H9 (cell line): Measurements from ENCODE around the gene CAMTA1. TPM values are rescaled to one million over a fixed set of nuclear protein-coding genes. Genes with fewer than 3 reads are reported as not detected.
A peak's percentile ranks its signal among the peaks of the same experiment; 100 is the strongest.

Source experiments
- DNase-seq: peaks from one replicate; pipeline ENCODE4 v3.0.0-alpha.2; 2017
- H2AFZ ChIP-seq: one replicate; pipeline ENCODE4 v1.6.1; 2013; ENCODE audit warnings: mild to moderate bottlenecking, low read length, control low read depth, moderate library complexity
- H2AK5ac ChIP-seq: 2 replicates; pipeline ENCODE4 v1.6.1; 2013; ENCODE audit warnings: low read length, control low read depth, mixed read lengths; ENCODE audit not compliant: insufficient read length
- H2BK120ac ChIP-seq: one replicate; pipeline ENCODE4 v1.6.1; 2013; ENCODE audit warnings: low read depth, mild to moderate bottlenecking, low read length, control low read depth, inconsistent platforms; ENCODE audit not compliant: poor library complexity, severe bottlenecking
- H2BK12ac ChIP-seq: 2 replicates; pipeline ENCODE4 v1.6.1; 2013; ENCODE audit warnings: low read length, control low read depth, mixed read lengths, low read depth; ENCODE audit not compliant: insufficient read length
- H2BK15ac ChIP-seq: 2 replicates; pipeline ENCODE4 v1.6.1; 2013; ENCODE audit warnings: low read depth, low read length, control low read depth
- H2BK20ac ChIP-seq: one replicate; pipeline ENCODE4 v1.6.1; 2013; ENCODE audit warnings: low read depth, mild to moderate bottlenecking, low read length, control low read depth, inconsistent platforms; ENCODE audit not compliant: poor library complexity, severe bottlenecking
- H2BK5ac ChIP-seq: 2 replicates; pipeline ENCODE4 v1.6.1; 2013; ENCODE audit warnings: low read length, control low read depth, mixed read lengths; ENCODE audit not compliant: insufficient read length
- H3K14ac ChIP-seq: 2 replicates; pipeline ENCODE4 v1.6.1; 2013; ENCODE audit warnings: low read length, control low read depth; ENCODE audit not compliant: insufficient read depth
- H3K18ac ChIP-seq: 2 replicates; pipeline ENCODE4 v1.6.1; 2013; ENCODE audit warnings: low read depth, mild to moderate bottlenecking, mixed read lengths, low read length, control low read depth; ENCODE audit not compliant: insufficient read length
- H3K23ac ChIP-seq: 2 replicates; pipeline ENCODE4 v1.6.1; 2013; ENCODE audit warnings: low read length, control low read depth, mixed read lengths, low read depth; ENCODE audit not compliant: insufficient read length
- H3K23me2 ChIP-seq: 2 replicates; pipeline ENCODE4 v1.6.1; 2013; ENCODE audit warnings: low read depth, mild to moderate bottlenecking, mixed read lengths, low read length, control low read depth; ENCODE audit not compliant: insufficient read length, poor library complexity, severe bottlenecking
- H3K27ac ChIP-seq: 2 replicates; pipeline ENCODE4 v1.5.1; 2013; ENCODE audit warnings: low read length, control low read depth, mixed read lengths, low read depth; ENCODE audit not compliant: insufficient read length
- H3K27me3 ChIP-seq: 2 replicates; pipeline ENCODE4 v1.6.1; 2013; ENCODE audit warnings: low read length, control low read depth, inconsistent platforms; ENCODE audit not compliant: insufficient read depth
- H3K4ac ChIP-seq: 2 replicates; pipeline ENCODE4 v1.6.1; 2013; ENCODE audit warnings: low read depth, mild to moderate bottlenecking, control low read depth, inconsistent platforms, low read length, moderate library complexity
- H3K4me1 ChIP-seq: 2 replicates; pipeline ENCODE4 v1.6.1; 2013; ENCODE audit warnings: low read length, control low read depth, inconsistent platforms; ENCODE audit not compliant: insufficient read depth
- H3K4me2 ChIP-seq: 2 replicates; pipeline ENCODE4 v1.6.1; 2013; ENCODE audit warnings: low read length, control low read depth, mixed read lengths; ENCODE audit not compliant: insufficient read length, insufficient read depth
- H3K56ac ChIP-seq: 2 replicates; pipeline ENCODE4 v1.6.1; 2013; ENCODE audit warnings: low read depth, mild to moderate bottlenecking, mixed read lengths, low read length, control low read depth; ENCODE audit not compliant: insufficient read length
- H3K79me1 ChIP-seq: 2 replicates; pipeline ENCODE4 v1.6.1; 2013; ENCODE audit warnings: low read depth, mild to moderate bottlenecking, moderate library complexity, low read length, control low read depth, inconsistent platforms; ENCODE audit not compliant: insufficient read depth, poor library complexity, severe bottlenecking
- H3K79me2 ChIP-seq: 2 replicates; pipeline ENCODE4 v1.6.1; 2013; ENCODE audit warnings: low read length, control low read depth, inconsistent platforms; ENCODE audit not compliant: insufficient read depth
- H3K9ac ChIP-seq: 2 replicates; pipeline ENCODE4 v1.6.1; 2013; ENCODE audit warnings: low read length, control low read depth, mixed read lengths; ENCODE audit not compliant: insufficient read length; ENCODE audit errors: extremely low read depth
- H3K9me3 ChIP-seq: one replicate; pipeline ENCODE4 v1.6.1; 2013; ENCODE audit warnings: low read depth, low read length, inconsistent platforms; ENCODE audit not compliant: control insufficient read depth
- H3T11ph ChIP-seq: one replicate; pipeline ENCODE4 v1.6.1; 2013; ENCODE audit warnings: mild to moderate bottlenecking, low read length, control low read depth, inconsistent platforms
- H4K20me1 ChIP-seq: one replicate; pipeline ENCODE4 v1.6.1; 2013; ENCODE audit not compliant: control insufficient read depth, insufficient read length, insufficient read depth
- H4K5ac ChIP-seq: 2 replicates; pipeline ENCODE4 v1.6.1; 2013; ENCODE audit warnings: low read depth, mild to moderate bottlenecking, mixed read lengths, low read length, control low read depth; ENCODE audit not compliant: insufficient read length
- H4K8ac ChIP-seq: replicated peaks from 2 replicates; pipeline ENCODE4 v1.6.1; 2013; ENCODE audit warnings: low read length, control low read depth, mixed read lengths, low read depth; ENCODE audit not compliant: insufficient read length
- H4K91ac ChIP-seq: 2 replicates; pipeline ENCODE4 v1.6.1; 2013; ENCODE audit warnings: low read depth, mild to moderate bottlenecking, moderate library complexity, mixed read lengths, low read length, control low read depth; ENCODE audit not compliant: insufficient read length
- H3K27ac Mint-ChIP-seq, 3 experiments: 2 replicates in 2 of 3; 3 replicates in 1 of 3; pipeline ENCODE4 v1.8.0; 2020 to 2021; ENCODE audit warnings: mixed read lengths in 3 of 3, mild to moderate bottlenecking in 1 of 3, moderate library complexity in 1 of 3
- H3K27me3 Mint-ChIP-seq: 2 replicates; pipeline ENCODE4 v1.8.0; 2021; ENCODE audit warnings: low read depth, mild to moderate bottlenecking, moderate library complexity, mixed read lengths
- H3K36me3 Mint-ChIP-seq, 3 experiments: 2 replicates in 2 of 3; 3 replicates in 1 of 3; pipeline ENCODE4 v1.8.0; 2020 to 2021; ENCODE audit warnings: low read depth in 3 of 3, mixed read lengths in 3 of 3; ENCODE audit not compliant: insufficient read depth in 1 of 3
- H3K4me1 Mint-ChIP-seq, 2 experiments: 2 replicates each; pipeline ENCODE4 v1.8.0; 2020; ENCODE audit warnings: mixed read lengths in 2 of 2
- H3K4me3 Mint-ChIP-seq, 2 experiments: 2 replicates in 1 of 2; 3 replicates in 1 of 2; pipeline ENCODE4 v1.8.0; 2020 to 2021; ENCODE audit warnings: mild to moderate bottlenecking in 2 of 2, mixed read lengths in 2 of 2, moderate library complexity in 1 of 2
- H3K9me3 Mint-ChIP-seq, 2 experiments: 2 replicates in 1 of 2; 3 replicates in 1 of 2; pipeline ENCODE4 v1.8.0; 2020; ENCODE audit warnings: mild to moderate bottlenecking in 2 of 2, mixed read lengths in 2 of 2, moderate library complexity in 1 of 2
- CTCF ChIP-seq: fragments of 200-600 bp; sonication (generic); conservative IDR thresholded peaks from 3 replicates; pipeline ENCODE4 v1.8.0; 2021; ENCODE audit warnings: antibody characterized with exemption, mild to moderate bottlenecking
- WGBS: extraction: QIAGEN DNeasy Blood & Tissue Kit; methylation state at CpG from one replicate; pipeline ENCODE4 v1.1.7; 2013; ENCODE audit warnings: missing lambda C conversion rate, low lambda C conversion rate, mixed read lengths; ENCODE audit not compliant: insufficient read length; ENCODE audit errors: extremely low coverage; 5-methylcytosine and 5-hydroxymethylcytosine counted together
- total RNA-seq: library from RNA; stranded (reverse); gene quantifications from 2 replicates; pipeline ENCODE4 v1.2.1, GENCODE V29; 2021

Gene CAMTA1
- total RNA-seq, 1 experiment from 2014 or later: 115 TPM

GRCh38 chr1:7062346-7063061, 277.2 kb downstream of the CAMTA1 start:
- no peaks in the 10 kb centered on the region; a peak in 1 of 5 replicates for H3K9me3 Mint-ChIP-seq
- no peaks in the 10 kb centered on the region for H4K20me1 ChIP-seq
- peaks cover 0 to 7% of the 10 kb centered on the region in 2 experiments; a peak in 2 of 4 replicates for H3K4me1 Mint-ChIP-seq
- H2BK5ac ChIP-seq: no peak overlapping the region
- H3K9ac ChIP-seq: no peak overlapping the region
- H3K27me3 Mint-ChIP-seq: peaks cover 8% of the 10 kb centered on the region
- H3K4me2 ChIP-seq: no peak overlapping the region
- no peak for DNase-seq
- no peak overlapping the region for H2BK15ac ChIP-seq
- no CpG with 5 or more reads among the region's 32 CpGs for WGBS
- H3K23ac ChIP-seq: no peak overlapping the region
- H2AK5ac ChIP-seq: no peak overlapping the region
- H3K18ac ChIP-seq: no peak overlapping the region
- H3K56ac ChIP-seq: no peak overlapping the region
- H3K4me3 Mint-ChIP-seq: no peak overlapping the region
- no peak overlapping the region for H4K8ac ChIP-seq
- no peak overlapping the region for H3K27ac Mint-ChIP-seq
- H4K91ac ChIP-seq: no peak overlapping the region
- H2BK20ac ChIP-seq: no peak overlapping the region
- H4K5ac ChIP-seq: no peak overlapping the region
- H3K27ac ChIP-seq: no peak overlapping the region
- peak overlapping the region; percentile 20; the same call in 1 of the 2 replicates for H3K14ac ChIP-seq
- no peaks in the 10 kb centered on the region for H3K79me2 ChIP-seq
- TF ChIP-seq CTCF: no peak
- no peaks in the 10 kb centered on the region for H3K4me1 ChIP-seq
- H3K27me3 ChIP-seq: no peaks in the 10 kb centered on the region
- H3T11ph ChIP-seq: no peak overlapping the region
- H2BK12ac ChIP-seq: no peak overlapping the region
- no peaks in the 10 kb centered on the region for H3K23me2 ChIP-seq
- H3K9me3 ChIP-seq: no peaks in the 10 kb centered on the region
- no peaks in the 10 kb centered on the region for H3K36me3 Mint-ChIP-seq
- no peak overlapping the region for H2BK120ac ChIP-seq
- H3K79me1 ChIP-seq: no peaks in the 10 kb centered on the region
- no peak overlapping the region for H2AFZ ChIP-seq
- no peak overlapping the region for H3K4ac ChIP-seq
